Stromal cell of bone marrow (primary cell): ENCODE data around the gene ULBP1.
"Not testable (repeated sequence)": the region's sequence is repeated elsewhere in the genome, so short reads cannot be mapped to it uniquely, and the experiment has no call there.

Experiments
- DNase-seq: peaks from one replicate; pipeline ENCODE4 v3.0.0-alpha.2; 2012; ENCODE audit warnings: low read depth

Gene ULBP1

GRCh38 chr6:149953390-149953789 lies 10.4 kb upstream of the ULBP1 start:
- DNase-seq, result not testable (repeated sequence)

GRCh38 chr6:149953934-149954327 lies 9.8 kb upstream of the ULBP1 start:
- not testable (repeated sequence) for DNase-seq

DNA sequence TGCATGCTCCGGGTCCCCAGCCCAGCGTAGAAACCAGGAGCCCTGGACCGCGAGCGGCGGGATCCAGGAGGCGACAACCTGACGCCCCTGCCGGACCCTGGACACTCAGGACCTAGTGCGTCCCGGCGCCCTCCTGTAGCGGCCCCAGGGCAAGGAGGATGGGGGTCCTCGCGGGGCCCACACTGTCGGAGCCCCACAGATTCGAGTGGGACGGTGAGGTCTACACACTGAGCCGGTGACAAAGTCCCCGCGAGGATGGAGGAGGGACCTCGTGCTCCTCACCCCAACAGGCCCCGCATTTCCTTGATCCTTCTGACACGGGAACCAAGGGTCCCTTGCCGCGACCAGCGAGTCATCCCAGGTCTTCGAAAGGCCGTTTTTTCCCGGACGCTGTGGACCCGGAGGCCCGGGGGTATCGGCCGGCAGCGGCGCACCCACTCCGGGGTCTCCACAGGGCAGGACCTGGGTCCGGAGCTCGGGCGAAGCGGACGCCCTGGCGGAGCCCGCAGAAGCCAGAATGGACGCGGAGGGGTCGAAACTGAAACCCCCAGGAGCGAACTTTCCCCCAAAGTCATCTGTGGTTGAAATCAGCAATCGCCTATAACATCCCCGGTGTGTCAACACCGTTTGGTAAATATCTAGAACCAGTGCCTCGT lies 9.3 kb upstream of the ULBP1 start:
- DNase-seq, result not testable (repeated sequence)

- DNase-seq, result not testable (repeated sequence)
Observed at GRCh38 chr6:149954984-149955653, 8.6 kb upstream of the ULBP1 start.

- DNase-seq, result not testable (repeated sequence)
Observed at GRCh38 chr6:149955654-149956317, 8.0 kb upstream of the ULBP1 start.

- not testable (repeated sequence) for DNase-seq
Observed at GRCh38 chr6:149958124-149958523, 5.6 kb upstream of the ULBP1 start.

DNA sequence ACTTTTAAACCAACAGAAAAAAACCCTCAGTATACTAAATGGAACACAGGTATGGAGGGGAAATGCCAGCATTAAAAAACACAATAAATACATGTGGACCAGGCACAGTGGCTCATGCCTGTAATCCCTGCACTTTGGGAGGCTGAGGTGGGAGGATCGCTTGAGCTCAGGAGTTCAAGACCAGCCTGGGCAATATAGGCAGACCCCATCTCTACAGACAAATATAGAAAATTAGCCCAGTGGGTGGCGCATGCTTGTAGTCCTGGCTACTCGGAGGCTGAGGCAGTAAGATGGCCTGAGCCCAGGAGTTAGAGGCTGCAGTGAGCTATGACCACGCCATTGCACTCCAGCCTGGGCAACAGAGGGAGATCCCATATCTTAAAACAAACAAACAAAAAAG lies 3.9 kb upstream of the ULBP1 start:
- not testable (repeated sequence) for DNase-seq

- no peak for DNase-seq
Observed at GRCh38 chr6:149960488-149960887, 3.3 kb upstream of the ULBP1 start.

DNA sequence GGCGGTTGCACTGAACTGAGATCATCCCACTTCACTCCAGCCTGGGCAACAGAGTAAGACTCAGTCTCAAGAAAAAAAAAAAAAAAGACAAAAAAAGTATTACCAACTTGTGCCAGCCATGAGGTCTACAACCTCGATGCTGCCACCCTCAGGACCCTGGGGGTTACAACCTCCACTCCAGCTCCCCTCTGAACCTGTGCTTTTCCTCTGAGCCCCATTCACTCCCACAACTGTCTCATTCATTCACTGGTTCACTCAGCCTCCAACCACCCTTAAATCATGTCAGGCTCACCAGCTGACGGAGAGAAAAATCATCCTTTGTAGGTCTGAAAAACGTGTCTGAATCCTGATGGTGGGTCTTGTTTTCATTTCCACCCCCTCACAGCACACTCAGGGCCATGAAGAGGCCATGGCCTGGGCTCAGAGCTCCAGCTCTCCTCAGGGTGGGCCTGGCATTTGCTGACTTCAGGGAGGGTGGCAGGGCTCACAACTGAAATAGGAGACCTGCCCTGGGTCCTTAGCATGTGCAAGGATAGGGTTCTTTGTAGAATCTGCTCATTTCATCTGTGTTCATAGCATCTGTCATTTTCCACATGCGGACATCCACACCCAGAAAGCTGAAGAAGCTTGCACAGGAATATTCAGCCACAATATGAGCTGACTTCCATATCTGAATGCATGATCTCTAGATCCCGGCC lies 1.9 kb upstream of the ULBP1 start:
- DNase-seq, result no peak

- DNase-seq, result no peak
Observed at GRCh38 chr6:149962461-149963211, 1.1 kb upstream of the ULBP1 start.

GRCh38 chr6:149963212-149963461 lies 606 bp upstream of the ULBP1 start:
- DNase-seq, result no peak

GRCh38 chr6:149964308-149965193 lies 808 bp downstream of the ULBP1 start:
- DNase-seq, result no peak

DNA sequence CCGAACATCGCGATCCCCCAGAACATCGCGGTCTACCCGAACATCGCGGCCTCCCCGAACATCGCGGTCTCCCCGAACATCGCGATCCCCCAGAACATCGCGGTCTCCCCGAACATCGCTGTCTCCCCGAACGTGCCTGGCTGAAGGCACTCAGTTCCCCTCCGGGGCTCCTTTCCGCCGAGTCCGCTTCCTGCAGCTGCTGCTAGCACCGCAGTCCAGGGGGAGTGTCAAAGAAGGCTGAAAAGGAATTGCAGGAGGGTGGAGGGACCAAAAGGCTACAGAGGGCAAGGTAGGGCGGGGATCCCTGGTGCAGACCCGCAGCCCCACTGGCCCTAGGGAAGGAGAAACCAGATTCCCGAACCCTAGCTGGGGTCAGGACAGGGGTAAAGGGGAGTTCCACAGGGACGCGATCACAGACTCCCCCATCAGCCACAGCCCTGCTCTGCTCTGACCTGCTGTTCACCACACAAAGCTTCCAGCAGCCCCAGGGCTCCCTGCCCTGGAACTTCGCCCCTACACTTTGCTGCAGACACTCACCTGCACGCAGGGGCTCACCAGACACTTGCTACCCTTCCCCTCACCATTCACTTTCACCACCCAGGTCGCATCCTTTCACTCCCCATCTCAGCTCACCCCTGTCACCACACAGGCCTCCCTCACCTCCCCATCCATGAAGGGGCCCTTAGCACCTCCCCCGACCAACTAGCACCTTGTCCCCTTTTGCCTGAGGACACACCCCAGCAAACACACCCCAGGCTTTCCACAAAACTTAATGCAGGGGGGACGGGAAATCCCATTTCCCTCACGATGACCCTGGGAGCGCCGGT lies 1.7 kb downstream of the ULBP1 start:
- no peak for DNase-seq

DNA sequence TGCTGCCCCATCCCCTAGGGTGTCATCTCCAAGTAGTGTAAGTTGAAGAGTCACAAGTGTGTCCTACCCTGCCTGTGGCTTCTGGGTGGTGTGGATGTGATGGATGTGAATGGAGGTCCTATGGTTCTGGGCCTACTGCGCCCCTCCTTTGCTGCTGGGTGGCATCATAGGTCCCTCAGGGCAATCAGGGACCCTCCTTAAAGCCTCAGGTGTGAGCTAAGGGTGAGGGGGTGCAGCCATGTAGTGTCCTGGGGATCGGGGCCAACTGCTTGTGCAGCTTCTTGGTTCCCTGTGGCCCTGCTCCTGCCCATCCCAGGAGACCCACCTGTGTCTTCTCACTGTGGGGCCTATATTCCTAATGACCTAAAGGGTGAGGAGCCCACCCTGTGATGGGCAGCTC lies 2.6 kb downstream of the ULBP1 start:
- not testable (repeated sequence) for DNase-seq

- DNase-seq, result no peak
Observed at GRCh38 chr6:149967591-149967990, 3.8 kb downstream of the ULBP1 start.

DNA sequence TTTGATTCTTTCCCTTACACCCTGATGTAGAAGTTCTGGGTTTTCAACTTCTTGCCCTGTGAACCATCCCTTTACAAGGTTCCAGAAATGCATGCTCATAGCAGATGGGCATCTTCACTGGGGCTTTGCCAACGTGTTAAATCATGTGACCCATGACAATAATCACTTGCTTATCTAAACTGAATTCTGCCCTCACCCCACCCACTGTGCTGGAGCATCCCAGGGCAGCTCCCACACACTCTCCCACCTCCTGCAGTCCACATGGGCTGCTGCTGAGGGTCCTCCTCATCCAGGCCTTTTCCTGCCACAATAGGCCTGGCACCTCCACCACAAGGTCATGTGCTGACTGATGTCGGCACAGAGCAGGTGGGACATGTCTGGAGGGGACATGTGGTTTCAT lies 4.3 kb downstream of the ULBP1 start:
- DNase-seq, result not testable (repeated sequence)

- not testable (repeated sequence) for DNase-seq
Observed at GRCh38 chr6:149968909-149969308, 5.2 kb downstream of the ULBP1 start.

- no peak for DNase-seq
Observed at GRCh38 chr6:149969635-149970034, 5.9 kb downstream of the ULBP1 start.

- DNase-seq, result not testable (repeated sequence)
Observed at GRCh38 chr6:149974394-149974793, 10.7 kb downstream of the ULBP1 start.

DNA sequence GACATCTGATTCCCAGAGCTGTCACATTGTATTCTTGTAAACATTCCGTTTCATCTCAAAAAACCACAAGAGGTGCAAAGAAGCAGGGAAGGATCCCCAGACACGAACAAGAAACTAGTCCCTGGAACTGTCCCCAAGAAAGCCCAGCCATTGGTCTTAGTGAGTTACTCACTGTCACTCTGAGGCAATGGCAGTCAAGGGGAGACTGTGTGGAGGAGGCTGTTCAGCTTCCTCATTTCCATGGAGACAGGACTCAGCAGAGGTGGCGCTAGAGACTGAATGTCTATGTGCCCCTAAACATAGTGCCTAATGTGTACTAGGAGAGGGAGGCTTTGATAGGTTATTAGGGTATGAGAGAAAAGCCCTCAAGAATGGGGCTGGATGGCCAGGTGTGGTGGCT lies 11.1 kb downstream of the ULBP1 start:
- DNase-seq, result no peak
